NCI-H2196 treated with DMSO at 0.1 percent for 48 hours (cell line): ENCODE results near the gene CDH16.
"Not testable (repeated sequence)": the region's sequence is repeated elsewhere in the genome, so short reads cannot be mapped to it uniquely, and the experiment has no call there.

Experiments used
- DNase-seq: peaks from one replicate; lab custom pipeline; 2025; ENCODE audit not compliant: unreplicated experiment; lab: John Stamatoyannopoulos, UW

CDH16 gene

GRCh38 chr16:66947302-66948065, 28.8 kb upstream of the CDH16 start:
- DNase-seq = peak; percentile 13

GRCh38 chr16:66946974-66947301, 28.3 kb upstream of the CDH16 start:
- DNase-seq = no peak

DNA sequence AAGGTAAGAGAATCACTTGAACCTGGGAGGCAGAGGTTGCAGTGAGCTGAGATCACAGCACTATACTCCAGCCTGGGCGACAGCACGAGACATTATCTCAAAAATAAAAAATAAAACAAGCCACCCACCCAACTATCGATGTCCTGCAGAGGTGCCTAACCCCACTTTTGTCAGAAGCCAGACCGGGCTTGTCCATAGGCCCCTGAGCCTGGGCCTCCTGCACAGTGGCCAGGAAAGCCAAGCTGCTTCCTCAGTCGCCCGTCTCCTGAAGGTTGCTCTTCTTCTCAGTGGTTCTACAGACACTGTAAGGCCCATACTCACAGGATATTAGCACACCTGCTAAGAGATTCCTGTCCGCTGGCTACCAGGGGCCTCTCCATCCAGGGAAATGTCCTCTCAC, 27.9 kb upstream of the CDH16 start:
- no peak for DNase-seq

DNA sequence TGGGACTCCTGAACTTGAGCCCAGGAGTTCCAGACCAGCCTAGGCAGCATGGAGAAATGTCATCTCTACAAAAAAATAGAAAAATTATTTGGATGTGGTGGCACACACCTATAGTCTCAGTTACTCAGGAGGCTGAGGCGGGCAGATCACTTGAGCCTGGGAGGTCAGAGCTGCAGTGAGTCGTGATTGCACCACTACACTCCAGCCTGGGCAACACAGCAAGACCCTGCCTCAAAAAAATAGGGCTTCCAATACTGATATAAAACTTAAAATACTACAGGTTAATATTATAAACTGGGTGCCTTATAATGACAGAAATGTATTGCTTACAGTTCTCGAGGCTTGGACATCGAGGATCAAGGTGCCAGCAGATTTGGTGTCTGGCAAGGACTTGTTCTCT, 27.3 kb upstream of the CDH16 start:
- no peak for DNase-seq

DNA sequence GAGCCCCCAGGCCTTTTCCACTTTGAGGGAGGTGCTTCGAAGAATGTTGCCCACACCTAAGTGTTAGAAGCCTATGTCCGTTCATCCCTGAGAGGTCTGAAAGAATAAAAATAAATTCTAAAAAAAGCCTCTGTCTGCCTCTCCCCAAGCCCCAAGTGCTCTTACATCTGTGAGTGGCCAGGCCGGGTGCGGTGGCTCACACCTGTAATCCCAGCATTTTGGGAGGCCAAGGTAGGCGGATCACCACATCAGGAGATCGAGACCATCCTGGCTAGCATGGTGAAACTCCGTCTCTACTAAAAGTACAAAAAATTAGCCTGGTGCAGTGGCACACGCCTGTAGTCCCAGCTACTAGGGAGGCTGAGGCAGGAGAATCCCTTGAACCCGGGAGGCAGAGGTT, 26.3 kb upstream of the CDH16 start:
- not testable (repeated sequence) for DNase-seq

DNA sequence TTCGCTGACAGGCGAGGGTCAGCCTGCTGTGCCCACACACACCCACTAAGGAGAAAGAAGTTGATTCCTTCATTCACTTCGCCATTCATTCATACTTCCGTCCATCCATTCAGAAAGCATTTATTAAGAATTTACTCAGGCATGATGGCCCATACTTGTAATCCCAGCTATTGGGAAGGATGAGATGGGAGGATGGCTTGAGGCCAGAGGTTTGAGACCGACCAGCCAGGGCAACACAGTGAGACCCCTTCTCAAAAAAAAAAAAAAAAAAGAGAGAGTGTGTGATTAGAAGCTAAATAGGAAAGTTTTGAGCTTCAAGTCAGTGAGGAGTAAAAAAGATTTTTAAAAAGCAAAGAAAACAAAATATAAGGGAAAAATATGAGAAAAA, 25.4 kb upstream of the CDH16 start:
- no peak for DNase-seq

DNA sequence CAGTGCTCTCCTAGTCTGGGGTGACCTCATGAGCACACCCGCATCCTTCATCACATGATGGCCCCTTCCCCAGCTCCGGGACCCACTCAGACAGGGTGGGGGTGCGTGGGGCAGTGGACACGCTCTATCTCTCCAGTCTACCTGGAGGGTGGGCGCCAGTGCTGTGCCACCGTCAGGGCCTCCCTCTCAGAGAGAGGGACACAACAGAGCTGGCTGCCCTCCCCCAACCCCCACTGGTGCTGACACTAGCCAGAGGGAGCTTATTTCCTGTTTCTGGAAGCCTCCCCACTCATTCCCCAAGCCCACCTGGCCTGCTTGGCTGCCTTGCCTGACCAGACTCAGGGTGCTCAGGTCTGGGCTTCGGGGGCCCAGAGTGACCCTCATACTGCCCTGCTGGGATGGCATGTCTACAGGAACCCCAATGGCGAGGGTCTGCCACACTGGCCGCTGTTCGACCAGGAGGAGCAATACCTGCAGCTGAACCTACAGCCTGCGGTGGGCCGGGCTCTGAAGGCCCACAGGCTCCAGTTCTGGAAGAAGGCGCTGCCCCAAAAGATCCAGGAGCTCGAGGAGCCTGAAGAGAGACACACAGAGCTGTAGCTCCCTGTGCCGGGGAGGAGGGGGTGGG, 24.9 kb upstream of the CDH16 start:
- DNase-seq = no peak

DNA sequence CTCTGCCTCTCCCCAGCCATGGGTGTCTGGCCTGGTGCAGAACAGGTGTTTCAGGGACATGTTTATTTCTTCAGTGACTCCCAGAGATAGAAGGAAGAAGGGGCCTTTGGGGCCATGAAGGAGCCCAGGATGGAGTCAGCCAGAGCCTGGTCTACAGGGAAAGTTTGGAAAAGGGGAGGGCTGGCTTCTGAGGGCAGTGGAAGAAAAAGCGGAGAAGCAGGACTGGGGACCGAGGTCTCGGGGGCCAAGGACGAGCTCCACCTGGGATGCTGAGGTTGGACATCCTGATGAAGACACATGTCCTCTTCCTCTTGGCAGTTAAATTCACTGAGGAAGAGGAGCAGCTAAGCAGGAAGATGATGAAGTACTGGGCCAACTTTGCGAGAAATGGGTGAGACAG, 24.3 kb upstream of the CDH16 start:
- no peak for DNase-seq

DNA sequence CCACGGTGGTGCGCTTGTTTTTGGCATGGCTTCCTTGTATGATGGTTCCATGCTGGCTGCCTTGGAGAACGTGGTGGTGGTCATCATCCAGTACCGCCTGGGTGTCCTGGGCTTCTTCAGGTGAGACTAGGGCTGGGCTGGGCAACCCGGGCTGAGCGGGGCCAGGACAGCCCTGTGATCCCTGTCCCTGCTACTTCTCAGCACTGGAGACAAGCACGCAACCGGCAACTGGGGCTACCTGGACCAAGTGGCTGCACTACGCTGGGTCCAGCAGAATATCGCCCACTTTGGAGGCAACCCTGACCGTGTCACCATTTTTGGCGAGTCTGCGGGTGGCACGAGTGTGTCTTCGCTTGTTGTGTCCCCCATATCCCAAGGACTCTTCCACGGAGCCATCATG, 21.6 kb upstream of the CDH16 start:
- DNase-seq = no peak

DNA sequence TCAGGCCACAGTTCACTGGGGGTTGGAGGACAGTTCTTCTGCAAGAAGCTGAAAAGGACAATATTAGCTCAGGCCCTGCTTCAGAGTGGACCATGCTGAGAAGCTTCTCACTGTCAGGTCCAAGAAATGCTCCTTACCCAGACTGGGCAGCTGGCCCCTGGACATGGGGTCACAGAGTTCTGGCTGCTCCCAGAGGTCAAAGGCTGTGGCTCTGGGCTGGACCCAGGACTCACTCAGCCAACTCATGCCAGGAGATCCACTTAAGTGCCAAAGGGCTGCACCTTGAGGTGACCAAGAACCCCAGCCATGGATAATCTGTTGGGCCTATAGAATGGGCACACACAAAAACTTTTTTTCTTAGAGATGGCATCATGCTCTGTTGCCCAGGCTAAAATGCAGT, 20.7 kb upstream of the CDH16 start:
- no peak for DNase-seq

DNA sequence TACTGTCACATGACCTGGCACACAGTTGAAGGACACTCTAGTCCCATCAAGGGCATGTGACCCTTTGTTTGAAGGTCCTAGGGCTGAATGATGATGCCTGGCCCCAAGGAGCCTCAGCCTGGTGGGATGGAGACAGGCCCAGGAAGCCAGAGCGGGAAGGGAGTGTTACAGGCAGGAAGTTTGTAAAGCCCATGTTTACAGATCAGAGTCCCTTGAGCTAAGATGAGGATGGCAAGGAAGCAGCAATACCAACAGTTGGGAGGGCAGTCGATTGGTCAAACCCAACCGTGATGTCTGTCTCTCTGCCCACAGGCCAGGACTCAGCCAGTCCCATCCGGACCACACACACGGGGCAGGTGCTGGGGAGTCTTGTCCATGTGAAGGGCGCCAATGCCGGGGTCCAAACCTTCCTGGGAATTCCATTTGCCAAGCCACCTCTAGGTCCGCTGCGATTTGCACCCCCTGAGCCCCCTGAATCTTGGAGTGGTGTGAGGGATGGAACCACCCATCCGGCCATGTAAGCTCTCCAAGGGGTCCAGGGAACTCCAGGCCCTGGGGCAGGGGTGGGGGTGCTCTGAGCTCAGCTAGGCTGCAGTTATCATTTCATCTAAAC, 19.1 kb upstream of the CDH16 start:
- no peak for DNase-seq

GRCh38 chr16:66936889-66937554, 18.3 kb upstream of the CDH16 start:
- DNase-seq = no peak

GRCh38 chr16:66936462-66936861, 17.8 kb upstream of the CDH16 start:
- no peak for DNase-seq

DNA sequence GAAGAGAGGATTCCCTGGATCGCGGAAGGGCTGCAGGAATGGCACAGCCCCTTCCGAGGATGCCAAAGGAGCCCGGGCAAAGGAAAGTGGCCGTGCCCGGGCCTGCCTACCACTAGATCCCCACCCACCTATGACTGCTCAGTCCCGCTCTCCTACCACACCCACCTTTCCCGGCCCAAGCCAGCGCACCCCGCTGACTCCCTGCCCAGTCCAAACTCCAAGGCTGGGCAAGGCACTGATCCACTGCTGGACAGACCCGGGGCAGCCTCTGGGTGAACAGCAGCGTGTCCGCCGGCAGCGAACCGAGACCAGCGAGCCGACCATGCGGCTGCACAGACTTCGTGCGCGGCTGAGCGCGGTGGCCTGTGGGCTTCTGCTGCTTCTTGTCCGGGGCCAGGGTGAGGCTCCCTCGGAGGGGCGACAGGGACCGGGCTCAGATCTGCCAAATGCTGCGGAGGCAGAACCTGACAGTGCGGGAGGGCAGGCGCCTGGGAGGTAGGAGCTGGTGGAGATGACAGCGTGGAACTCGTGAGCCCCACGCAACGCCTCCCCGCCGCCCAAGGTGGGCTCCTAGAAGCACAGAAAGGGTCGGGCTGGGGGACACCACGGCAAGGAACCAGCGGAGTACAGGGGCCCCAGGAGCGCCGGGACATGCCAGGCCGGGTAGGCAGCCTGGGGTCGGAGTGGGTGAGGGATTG, 16.8 kb upstream of the CDH16 start, which contains the start of gene CES2:
Gene CES2 (plus strand): TSS at position 203 of the 698 bp plus-strand sequence. CDS start 120 bp downstream, at position 323.
- DNase-seq = no peak

DNA sequence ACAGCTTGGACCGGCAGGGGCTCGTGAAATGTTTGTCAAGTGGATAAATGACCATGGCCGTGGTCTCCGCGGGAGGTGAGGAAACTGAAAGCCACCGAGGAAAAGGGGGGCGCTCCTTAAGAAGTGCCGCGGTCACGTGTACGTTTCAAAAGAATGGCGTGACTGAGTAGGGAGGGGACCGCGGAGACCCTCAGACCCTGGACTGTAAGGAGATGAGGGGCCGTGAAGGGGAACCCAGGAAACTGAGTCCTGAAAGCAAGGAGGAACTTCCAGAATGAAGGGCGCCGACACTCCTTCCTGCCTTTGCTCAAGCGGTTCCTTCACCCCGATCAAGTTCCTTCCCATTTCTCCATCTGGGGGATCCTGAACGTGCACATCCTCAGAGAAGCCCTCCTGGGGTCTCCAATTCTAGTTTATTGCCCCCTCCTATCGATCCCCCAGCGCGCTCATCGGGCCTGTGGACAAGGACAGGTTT, 16.2 kb upstream of the CDH16 start:
- DNase-seq = not testable (repeated sequence)

GRCh38 chr16:66934138-66934838, 15.6 kb upstream of the CDH16 start, which contains the start of gene CIAO2B:
Gene CIAO2B (minus strand): TSS chr16:66934402. CDS start chr16:66934364, 38 bp downstream.
- peak; percentile 20 for DNase-seq

DNA sequence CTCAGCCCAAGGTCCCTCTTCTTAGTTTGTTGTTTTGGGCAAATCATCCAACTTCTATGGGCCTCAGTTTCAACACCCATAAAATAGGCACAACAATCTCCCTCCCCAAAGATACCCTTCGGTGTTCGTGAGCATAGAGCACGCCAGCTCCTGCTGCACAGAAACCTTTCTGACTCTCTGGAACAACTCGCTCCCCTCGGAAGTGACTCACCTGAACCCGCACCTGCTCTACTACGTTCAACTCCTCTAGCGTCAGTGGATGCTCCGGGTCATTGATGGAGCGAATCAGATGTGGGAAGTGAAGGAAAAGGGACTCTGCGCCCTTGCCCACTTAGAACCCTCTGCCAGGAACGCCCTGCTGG, 15.1 kb upstream of the CDH16 start:
- DNase-seq = no peak

DNA sequence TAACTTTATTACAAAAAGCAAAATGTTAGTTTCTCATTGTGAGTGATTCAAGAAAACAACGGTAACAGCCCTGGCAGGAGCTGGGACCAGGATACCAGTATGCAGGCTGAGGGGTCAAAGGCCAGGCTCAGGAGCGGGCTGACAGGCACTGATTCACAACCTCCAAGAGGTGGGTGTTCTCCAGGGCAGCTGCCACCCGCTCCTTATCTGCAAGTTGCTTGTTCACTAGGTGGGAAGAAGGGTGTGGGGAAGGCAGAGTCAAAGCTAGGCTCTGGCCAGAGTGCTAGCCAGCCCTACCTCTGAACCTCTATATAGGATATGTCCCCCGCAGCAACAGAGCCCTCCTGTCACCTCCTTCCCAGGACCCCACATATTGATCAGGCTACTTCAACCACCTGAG, 13.4 kb upstream of the CDH16 start:
- DNase-seq = no peak

DNA sequence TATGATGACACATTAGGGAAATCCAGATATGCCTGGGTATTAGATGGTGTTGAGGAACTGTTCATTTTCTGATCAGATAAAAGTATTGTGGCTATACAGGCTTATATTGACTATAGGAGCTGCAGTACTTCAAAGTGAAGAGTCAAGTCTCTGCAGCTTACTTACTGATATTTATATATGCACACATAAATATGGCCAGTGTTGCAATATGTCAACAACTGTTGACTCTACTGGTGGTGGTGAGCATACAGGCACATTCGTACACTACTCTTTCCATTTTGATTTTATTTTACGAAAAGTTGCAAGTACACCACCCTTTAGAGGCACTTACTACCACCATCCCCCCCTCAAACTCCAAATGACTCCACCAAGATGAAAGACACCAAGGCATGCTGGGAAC, 13.0 kb upstream of the CDH16 start:
- DNase-seq = no peak

DNA sequence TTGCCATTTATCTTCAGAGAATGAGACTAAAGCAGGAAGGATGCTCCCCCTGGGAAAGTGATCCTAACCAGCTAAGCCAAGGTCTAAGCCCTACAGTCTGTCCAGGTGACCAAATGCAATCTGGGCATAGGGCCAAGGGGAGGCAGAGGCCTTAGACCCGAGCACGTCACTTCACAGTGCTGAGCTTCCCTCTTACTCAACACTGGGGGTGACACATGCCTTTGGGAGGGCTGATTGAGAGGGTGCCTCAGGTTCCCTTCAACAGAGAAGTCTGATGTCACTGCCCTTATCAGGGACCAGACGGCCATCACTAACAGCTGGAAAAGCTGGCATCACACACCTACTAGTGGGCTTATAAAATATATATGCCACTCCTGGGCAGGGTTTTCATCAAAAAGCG, 11.5 kb upstream of the CDH16 start:
- peak; percentile 17 for DNase-seq
